CD4-positive, alpha-beta T cell treated with Interleukin-17A for 1 hour (primary cell): Measurements from ENCODE around the gene EPHA2.
"Not testable (repeated sequence)": the region's sequence is repeated elsewhere in the genome, so short reads cannot be mapped to it uniquely, and the experiment has no call there.

Source experiments
- DNase-seq: peaks from one replicate; pipeline ENCODE4 v3.0.0-alpha.2; 2020

EPHA2 gene

DNA sequence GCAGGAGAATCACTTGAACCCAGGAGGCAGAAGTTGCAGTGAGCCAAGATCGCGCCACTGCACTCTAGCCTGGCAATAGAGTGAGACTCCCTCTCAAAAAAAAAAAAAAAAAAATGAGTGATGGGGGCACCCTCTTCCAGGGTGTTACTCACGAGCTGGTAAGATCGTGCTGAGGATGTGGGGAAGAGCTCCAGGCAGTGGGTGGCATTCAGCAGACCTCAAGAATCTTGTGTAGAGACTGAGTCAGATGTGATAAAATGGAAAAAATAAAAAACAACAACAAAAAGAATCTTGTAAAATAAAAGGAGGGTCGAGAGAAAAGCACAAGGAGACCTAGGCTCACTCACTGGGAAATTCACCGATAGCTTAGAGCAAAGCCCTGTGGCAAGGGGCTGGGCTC lies 38.5 kb downstream of the EPHA2 start:
- DNase-seq: no peak

GRCh38 chr1:16116625-16117024 lies 39.2 kb downstream of the EPHA2 start:
- no peak for DNase-seq

DNA sequence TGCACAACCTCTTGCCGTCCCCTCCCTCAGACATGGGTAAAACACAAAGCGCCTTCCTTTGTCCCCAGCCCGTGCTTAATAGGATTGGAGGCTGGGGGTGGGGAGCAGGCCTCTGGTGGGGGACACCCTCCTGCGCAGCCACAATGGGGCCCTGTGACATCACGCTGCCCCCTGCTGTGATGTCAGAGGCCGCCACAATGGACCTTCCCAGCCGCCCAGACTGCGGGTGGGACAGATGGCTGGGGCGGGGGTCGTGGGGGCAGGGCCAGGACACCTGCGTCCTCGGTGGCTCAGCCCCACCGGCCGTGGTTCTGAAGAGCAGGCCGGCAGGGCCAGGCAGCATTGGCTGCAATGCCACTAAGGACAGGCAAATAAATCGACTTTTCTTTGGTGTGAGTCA lies 39.9 kb downstream of the EPHA2 start:
- no peak for DNase-seq

DNA sequence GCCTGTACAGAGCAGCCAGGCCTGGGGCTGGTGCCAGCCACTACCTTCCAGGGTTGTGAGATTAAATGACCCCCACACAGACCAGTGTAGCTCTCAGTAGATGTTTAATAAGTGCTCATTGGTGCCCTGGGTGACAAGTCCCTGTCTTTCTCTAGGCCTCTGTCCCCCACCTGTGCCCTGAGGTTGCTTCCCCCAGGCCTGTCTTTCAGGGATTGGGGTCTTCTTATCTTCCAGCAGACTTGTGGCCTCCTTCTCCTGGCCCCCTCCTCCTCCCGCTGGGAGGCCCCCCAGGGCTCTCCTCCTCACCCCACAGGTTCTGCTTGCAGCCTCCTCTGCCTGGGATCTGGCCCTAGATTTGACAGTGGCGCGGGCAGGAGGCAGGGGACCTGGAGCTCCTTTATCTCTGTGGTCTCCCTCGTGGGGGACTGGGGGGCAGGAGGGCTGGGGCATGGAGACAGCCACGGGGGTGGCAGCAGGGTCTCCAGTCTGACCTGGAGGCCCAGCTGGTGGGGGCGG lies 40.3 kb downstream of the EPHA2 start:
- DNase-seq: no peak

- DNase-seq: no peak
Observed at GRCh38 chr1:16114527-16115467, 41.1 kb downstream of the EPHA2 start.

GRCh38 chr1:16112596-16113555 lies 43.0 kb downstream of the EPHA2 start:
- no peak for DNase-seq

- DNase-seq: no peak
Observed at GRCh38 chr1:16111771-16112595, 43.9 kb downstream of the EPHA2 start.

DNA sequence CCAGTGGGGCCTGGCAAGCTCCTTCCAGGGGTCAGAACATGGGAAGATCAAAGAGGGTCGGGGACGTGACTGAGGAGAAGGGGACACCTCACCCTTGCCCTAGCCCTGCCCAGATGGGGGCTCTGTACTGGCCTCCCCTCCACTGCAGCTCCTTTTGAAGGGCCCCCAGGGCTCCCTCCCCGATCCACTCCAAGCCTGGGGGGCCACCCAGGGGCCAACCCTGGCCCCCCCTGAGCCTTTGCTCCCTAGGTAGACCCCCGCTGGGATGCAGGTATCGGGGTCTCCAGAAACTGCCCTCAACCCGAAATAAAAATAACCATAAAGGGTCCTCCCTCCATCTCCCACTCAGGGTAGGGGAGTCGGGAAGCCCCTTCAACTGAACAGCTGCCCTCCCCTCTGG lies 45.0 kb downstream of the EPHA2 start:
- DNase-seq: no peak

- no peak for DNase-seq
Observed at GRCh38 chr1:16110456-16110855, 45.4 kb downstream of the EPHA2 start.

- DNase-seq: no peak
Observed at GRCh38 chr1:16109571-16109970, 46.3 kb downstream of the EPHA2 start.

- not testable (repeated sequence) for DNase-seq
Observed at GRCh38 chr1:16107039-16107438, 48.8 kb downstream of the EPHA2 start.

GRCh38 chr1:16101623-16102022 lies 54.2 kb downstream of the EPHA2 start:
- DNase-seq: no peak

DNA sequence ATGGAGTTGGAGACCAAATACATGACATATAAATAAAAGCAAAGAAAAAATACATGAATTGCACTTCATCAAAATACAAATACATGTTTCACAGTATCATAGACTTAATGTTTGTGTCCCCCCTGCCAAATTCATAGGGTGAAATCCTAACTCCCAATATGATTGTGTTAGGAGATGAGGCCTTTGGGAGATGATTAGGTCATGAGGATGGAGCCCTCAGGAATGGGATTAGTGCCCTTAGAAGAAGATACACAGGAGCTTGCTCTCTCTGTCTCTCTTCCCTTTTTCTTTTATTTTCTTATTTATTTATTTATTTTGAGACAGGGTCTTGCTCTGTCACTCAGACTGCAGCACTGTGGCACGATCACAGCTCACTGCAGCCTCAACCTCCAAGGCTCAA lies 56.5 kb downstream of the EPHA2 start:
- no peak for DNase-seq

DNA sequence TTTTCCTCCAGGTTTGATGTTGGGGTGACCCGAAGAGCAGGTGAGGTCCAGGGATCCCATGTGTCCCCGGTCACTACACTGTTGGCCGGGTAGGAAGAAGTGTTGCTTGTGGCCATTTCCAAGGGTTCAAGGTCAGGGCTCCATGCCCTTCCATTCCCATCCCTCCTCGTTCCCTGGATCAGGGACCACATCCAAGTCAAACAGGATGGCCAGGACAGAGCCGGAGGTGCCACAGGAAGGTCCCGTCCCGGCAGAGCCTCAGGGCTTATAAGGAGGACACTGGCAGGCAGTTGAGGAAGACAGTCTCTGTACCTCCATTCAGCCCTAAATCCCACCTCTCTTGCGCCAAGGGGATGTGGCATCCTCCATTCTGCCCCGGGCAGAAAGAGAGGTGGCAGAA lies 60.4 kb downstream of the EPHA2 start:
- no peak for DNase-seq

GRCh38 chr1:16094453-16095158 lies 61.3 kb downstream of the EPHA2 start:
- no peak for DNase-seq

- no peak for DNase-seq
Observed at GRCh38 chr1:16093611-16094010, 62.3 kb downstream of the EPHA2 start.

- no peak for DNase-seq
Observed at GRCh38 chr1:16092923-16093511, 62.9 kb downstream of the EPHA2 start.

- DNase-seq: no peak
Observed at GRCh38 chr1:16092097-16092922, 63.6 kb downstream of the EPHA2 start.

GRCh38 chr1:16091296-16091695 lies 64.6 kb downstream of the EPHA2 start:
- no peak for DNase-seq

- no peak for DNase-seq
Observed at GRCh38 chr1:16090076-16090826, 65.6 kb downstream of the EPHA2 start.
